LHCN-M2 (cell line): Measurements from ENCODE around the gene BHLHE40. TPM values are rescaled to one million over a fixed set of nuclear protein-coding genes. Genes with fewer than 3 reads are reported as not detected.
"Not testable (repeated sequence)": the region's sequence is repeated elsewhere in the genome, so short reads cannot be mapped to it uniquely, and the experiment has no call there.

Source experiments
- DNase-seq: peaks from one replicate; pipeline ENCODE4 v3.0.0-alpha.2; 2012; ENCODE audit warnings: low read depth
- total RNA-seq: library from RNA; depleted of rRNA; stranded (reverse); fragments of >200 nt; gene quantifications from 2 replicates; pipeline ENCODE4 v1.2.3, GENCODE V29; 2014

The BHLHE40 gene
- total RNA-seq, 1 experiment from 2014 or later: 21.0 TPM

GRCh38 chr3:4961865-4962264 is 17.4 kb upstream of the BHLHE40 start:
- DNase-seq: not testable (repeated sequence)

- DNase-seq: no peak
Measured at GRCh38 chr3:4963669-4964570, 15.3 kb upstream of the BHLHE40 start.

DNA sequence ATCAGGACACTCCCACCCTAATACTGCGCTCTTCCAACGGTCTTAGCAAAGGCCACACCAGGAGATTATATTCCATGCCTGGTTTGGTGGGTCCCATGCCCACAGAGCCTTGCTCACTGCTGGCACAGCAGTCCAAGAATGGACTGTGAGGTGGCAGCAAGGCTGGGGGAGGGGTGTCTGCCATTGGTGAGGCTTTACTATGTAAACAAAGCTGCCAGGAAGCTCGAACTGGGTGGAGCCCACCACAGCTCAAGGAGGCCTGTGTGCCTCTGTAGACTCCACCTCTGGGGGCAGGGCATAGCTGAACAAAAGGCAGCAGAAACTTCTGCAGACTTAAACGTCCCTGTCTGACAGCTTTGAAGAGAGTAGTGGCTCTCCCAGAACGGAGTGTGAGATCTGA is 13.2 kb upstream of the BHLHE40 start:
- DNase-seq: not testable (repeated sequence)

DNA sequence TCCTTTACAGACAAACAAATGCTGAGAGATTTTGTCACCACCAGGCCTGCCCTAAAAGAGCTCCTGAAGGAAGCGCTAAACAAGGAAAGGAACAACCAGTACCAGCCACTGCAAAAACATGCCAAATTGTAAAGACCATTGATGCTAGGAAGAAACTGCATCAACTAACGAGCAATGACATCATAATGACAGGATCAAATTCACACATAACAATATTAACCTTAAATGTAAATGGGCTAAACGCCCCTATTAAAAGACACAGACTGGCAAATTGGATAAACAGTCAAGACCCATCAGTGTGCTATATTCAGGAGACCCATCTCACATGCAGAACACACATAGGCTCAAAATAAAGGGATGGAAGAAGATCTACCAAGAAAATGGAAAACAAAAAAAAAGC is 11.6 kb upstream of the BHLHE40 start:
- not testable (repeated sequence) for DNase-seq

- DNase-seq: not testable (repeated sequence)
Measured at GRCh38 chr3:4971437-4971836, 7.8 kb upstream of the BHLHE40 start.

- no peak for DNase-seq
Measured at GRCh38 chr3:4971838-4972237, 7.4 kb upstream of the BHLHE40 start.

GRCh38 chr3:4972652-4973643 is 6.3 kb upstream of the BHLHE40 start:
- no peak for DNase-seq

DNA sequence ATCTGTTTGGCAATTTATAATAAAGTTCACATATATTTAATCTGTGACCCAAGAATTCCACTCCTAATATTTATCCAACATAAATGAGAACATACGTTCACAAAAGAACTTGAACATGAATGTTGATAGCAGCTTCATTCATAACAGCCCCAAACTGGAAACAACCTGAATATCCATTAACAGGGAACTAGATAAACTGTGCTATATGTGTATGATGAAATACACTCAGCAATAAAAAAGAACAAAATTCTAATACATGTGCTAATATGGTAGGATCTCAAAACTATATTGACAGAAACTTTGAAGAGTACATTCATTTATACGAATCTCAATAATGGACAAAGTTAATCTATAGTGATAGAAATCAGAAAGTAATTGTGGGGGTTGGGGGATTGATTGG is 5.1 kb upstream of the BHLHE40 start:
- DNase-seq: no peak

- peak; percentile 86 for DNase-seq
Measured at GRCh38 chr3:4976109-4976508, 3.1 kb upstream of the BHLHE40 start.

DNA sequence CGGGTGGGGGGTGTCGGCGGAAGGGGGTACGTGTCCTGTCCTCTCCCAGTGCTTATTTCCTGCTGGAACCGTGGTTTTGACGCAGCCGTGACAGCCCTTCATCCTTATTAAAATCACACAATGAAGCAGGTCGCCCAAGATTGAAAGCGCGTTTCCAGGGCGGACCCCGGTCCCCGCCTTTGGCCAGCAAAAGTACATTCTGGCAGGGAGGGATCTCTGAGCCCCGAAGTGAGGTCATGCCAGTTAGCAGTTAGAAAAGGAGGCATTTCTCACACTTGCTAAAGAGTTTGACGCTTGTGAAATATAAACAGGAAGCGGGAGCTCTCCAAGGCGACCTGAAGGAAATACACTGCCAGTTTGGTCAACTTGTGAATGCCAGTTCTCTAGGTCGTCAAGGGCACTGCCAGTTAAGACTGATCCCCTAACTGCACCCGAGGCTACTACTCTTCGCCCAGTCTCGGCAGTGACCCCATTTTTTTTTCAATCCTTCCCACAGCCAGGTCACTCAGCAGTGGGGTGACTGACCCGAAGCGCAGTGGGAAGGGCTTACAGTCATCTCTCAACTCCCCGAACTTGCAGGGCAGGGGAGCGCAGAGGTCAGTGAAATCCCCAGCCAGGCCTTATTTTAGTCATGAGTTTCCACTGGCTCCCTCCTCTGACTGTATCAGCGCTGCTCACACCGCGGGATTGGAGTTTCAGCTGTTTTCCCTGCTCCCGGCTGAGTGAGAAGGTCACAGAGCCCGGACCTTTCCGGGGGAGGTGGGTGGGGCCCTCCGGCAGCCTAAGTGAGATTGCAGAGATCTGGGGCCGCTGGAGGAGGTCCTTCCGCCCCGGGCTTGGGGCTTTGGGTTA is 2.0 kb upstream of the BHLHE40 start:
- DNase-seq: peak; percentile 95

DNA sequence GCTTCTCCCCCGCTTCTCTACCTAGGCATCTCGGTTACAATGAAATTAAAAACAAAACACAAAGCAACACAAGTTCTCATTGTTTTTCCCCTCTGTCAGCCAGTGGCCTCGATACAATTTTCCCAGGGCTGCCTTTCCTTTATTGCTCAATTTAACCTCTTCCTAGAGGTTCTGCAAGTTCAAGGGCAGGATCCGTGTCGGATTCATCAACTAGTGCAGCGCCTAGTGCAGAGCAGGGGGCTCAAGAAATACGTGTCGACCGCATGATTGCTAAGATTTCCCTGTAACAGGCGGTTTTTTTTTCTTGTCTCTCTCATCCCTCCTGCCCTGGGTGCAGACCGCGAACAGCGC is 1.4 kb upstream of the BHLHE40 start:
- no peak for DNase-seq

GRCh38 chr3:4978204-4978965 is 852 bp upstream of the BHLHE40 start:
- peak; percentile 98 for DNase-seq

DNA sequence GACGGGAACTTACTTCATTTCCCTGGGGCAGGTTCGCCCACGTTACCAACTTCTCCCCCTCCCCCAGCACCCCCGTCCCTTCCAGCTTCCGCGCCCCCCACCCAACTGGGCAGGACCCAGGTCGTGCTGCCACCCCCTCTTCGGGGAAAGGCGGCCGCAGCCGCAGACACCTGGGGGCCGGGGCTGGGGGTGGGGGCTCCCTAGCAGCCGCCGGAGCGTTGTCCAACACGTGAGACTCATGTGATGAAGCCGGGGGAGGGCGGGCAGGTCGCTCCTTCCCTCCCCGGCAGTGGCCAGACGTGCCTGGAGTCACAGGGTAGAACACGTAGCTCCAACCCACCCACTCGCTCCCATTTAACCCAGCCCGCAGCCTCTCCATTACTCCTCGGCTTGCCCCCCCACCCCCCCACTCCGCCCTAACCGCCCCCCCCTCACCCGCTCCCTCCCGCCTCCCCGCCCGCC is 240 bp upstream of the BHLHE40 start:
- peak; percentile 97 for DNase-seq

DNA sequence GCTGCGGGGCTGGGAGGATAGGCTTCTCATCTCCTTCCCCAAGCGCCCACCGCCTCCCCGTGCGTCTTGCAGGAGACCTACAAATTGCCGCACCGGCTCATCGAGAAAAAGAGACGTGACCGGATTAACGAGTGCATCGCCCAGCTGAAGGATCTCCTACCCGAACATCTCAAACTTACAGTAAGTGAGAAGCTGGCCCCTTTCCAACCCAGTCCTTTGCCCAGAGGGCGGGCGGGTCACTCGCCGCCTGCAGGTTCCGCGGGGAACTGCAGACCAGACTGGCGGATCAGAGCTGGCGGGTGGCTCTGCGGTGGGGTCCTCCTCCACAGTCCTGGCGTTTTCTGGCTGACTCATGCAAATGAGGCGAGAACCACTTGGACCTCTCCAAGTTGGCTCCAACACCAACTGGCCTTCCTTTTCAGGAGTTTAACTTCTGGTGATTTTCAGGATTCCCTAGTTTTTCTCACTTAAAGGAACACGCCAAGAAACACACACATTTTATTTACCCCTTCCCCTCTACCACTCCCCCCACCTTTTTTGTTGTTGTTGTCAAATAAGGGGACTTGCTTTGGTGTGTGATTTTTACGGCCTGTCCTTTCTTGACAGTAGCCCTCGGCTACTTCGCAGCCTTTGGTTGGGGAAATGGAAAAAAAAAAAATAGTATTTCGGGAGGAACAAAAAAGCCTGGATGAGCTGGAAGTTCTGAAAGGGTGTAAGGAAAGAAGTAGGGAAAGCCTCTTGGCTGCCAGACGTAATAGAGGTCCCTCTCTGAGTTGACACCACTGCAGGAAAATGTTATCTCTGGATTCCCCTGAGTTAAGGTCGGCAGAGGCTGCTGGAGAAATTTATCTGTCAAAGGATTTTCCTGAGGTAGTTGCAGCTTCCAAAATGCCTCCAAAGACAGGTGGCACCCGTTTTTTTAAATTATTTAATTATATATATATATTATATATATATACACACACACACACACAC is 1.3 kb downstream of the BHLHE40 start:
- DNase-seq: peak; percentile 94

- no peak for DNase-seq
Measured at GRCh38 chr3:4981294-4981664, 2.0 kb downstream of the BHLHE40 start.

DNA sequence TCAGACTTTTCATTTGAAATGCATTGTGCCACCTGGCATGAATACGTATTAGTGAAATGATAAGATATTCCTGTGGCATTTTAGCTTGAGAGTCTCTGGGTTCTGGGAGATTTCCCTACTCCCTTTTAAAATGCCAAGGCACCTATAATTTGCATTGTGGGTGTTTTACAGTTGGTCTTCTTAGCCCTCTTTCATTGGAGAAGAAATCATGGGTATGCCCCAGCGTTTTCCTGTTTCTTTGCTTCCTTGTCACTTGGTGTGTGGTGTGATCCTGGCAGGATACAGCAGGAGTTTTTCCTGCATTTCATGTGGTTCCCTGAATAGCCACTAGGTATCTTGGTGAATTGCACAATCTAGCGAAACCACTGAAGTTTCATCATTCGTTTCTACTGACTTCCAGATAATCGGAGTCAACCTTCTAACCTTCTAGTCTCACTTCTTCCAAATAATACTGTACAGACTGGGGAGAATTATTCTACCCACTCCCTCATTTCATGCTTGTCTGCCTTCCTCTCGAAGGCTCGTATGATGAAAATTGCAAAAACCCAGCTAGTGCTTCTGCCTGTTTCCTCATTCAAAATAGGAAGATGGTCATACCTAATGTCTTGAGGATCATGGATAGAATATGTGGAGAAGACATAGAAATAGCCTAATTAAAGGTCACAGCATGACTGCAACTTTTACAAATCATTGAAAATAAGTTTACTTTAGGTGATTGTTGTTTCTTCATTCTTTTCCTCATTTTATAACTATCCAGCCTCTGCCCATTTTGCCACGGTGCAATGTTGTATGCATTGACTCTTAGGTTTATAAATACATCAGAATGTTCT is 2.6 kb downstream of the BHLHE40 start:
- peak; percentile 81 for DNase-seq

DNA sequence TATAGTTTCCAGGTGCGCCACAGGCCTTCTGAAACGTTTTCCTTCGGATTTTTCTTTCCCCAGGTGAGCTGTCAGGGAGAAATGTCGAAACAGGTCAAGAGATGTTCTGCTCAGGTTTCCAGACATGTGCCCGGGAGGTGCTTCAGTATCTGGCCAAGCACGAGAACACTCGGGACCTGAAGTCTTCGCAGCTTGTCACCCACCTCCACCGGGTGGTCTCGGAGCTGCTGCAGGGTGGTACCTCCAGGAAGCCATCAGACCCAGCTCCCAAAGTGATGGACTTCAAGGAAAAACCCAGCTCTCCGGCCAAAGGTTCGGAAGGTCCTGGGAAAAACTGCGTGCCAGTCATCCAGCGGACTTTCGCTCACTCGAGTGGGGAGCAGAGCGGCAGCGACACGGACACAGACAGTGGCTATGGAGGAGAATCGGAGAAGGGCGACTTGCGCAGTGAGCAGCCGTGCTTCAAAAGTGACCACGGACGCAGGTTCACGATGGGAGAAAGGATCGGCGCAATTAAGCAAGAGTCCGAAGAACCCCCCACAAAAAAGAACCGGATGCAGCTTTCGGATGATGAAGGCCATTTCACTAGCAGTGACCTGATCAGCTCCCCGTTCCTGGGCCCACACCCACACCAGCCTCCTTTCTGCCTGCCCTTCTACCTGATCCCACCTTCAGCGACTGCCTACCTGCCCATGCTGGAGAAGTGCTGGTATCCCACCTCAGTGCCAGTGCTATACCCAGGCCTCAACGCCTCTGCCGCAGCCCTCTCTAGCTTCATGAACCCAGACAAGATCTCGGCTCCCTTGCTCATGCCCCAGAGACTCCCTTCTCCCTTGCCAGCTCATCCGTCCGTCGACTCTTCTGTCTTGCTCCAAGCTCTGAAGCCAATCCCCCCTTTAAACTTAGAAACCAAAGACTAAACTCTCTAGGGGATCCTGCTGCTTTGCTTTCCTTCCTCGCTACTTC is 3.8 kb downstream of the BHLHE40 start:
- no peak for DNase-seq
